Lung (tissue), 12 donors: ENCODE data around the gene NKX3-2. TPM values are rescaled to one million over a fixed set of nuclear protein-coding genes. Genes with fewer than 3 reads are reported as not detected.

Source experiments
- ATAC-seq: fragments of 200-7000 bp; cut with Tn5 transposase; one replicate; pipeline ENCODE4 v1.9.1; 2020; ENCODE audit warnings: moderate number of reproducible peaks; ENCODE audit not compliant: insufficient read depth, low FRiP score
- DNase-seq, 3 donors: peaks; one replicate each; pipeline ENCODE4 v3.0.0-alpha.2; 2013 to 2017
- H3K27ac ChIP-seq, 2 donors: one replicate each; pipeline ENCODE4 v1.5.1; 2013; ENCODE audit warnings: mild to moderate bottlenecking in 2 of 2, moderate library complexity in 2 of 2, control low read depth in 1 of 2, inconsistent platforms in 1 of 2, low read depth in 1 of 2, low read length in 1 of 2
- H3K27me3 ChIP-seq, 3 donors: one replicate each; pipeline ENCODE4 v1.5.1; 2013; ENCODE audit warnings: low read length in 2 of 3; ENCODE audit not compliant: control insufficient read depth in 3 of 3, insufficient read depth in 3 of 3
- H3K36me3 ChIP-seq, 4 donors: one replicate each; pipeline ENCODE4 v1.5.1; 2013; ENCODE audit warnings: low read length in 4 of 4, mild to moderate bottlenecking in 1 of 4, moderate library complexity in 1 of 4; ENCODE audit not compliant: control insufficient read depth in 4 of 4, insufficient read depth in 4 of 4
- H3K4me1 ChIP-seq, 5 donors: one replicate each; pipeline ENCODE4 v1.5.1; 2013; ENCODE audit warnings: low read length in 5 of 5, mild to moderate bottlenecking in 2 of 5, moderate library complexity in 1 of 5; ENCODE audit not compliant: control insufficient read depth in 5 of 5, insufficient read depth in 5 of 5
- H3K4me3 ChIP-seq: one replicate; pipeline ENCODE4 v1.5.1; 2013; ENCODE audit warnings: mild to moderate bottlenecking, control low read depth, moderate library complexity
- H3K9ac ChIP-seq, 2 donors: one replicate each; pipeline ENCODE4 v1.5.1; 2013; ENCODE audit warnings: low read length in 2 of 2, control low read depth in 1 of 2; ENCODE audit not compliant: insufficient read depth in 1 of 2
- H3K9me3 ChIP-seq, 4 donors: one replicate each; pipeline ENCODE4 v1.5.1; 2013; ENCODE audit warnings: low read length in 3 of 4, mild to moderate bottlenecking in 1 of 4, moderate library complexity in 1 of 4; ENCODE audit not compliant: control insufficient read depth in 4 of 4, insufficient read depth in 3 of 4
- WGBS, 2 donors: extraction: QIAGEN DNeasy Blood & Tissue Kit; methylation state at CpG; one replicate each; pipeline ENCODE4 v1.1.7; 2013; 5-methylcytosine and 5-hydroxymethylcytosine counted together
- polyA plus RNA-seq, 2 donors: library from polyadenylated mRNA; stranded (reverse); fragments of 200-250 nt; gene quantifications; one replicate each; pipeline ENCODE4 v1.2.1, GENCODE V29; 2013
- total RNA-seq, 2 donors: library from RNA; depleted of rRNA in 1 of 2; stranded (reverse); fragments of >200 nt in 1 of 2; gene quantifications; one replicate each; pipeline ENCODE4 v1.2.1, GENCODE V29; 2014 to 2021
- TF ChIP-seq, protein P1 (sequence below): IDR thresholded peaks from 2 replicates; pipeline ENCODE4 v1.5.1; 2012; ENCODE audit warnings: mild to moderate bottlenecking; ENCODE audit errors: control extremely low read depth, extremely low read depth
- donor health status: control.
- donor health status: control.
- donor health status: Bipolar disorder and iron deficiency.
- donor health status: healthy.
- donor health status: DM: yes; HTN: yes; CAD: no.

The NKX3-2 gene
- total and polyA plus RNA-seq, 4 donors, result not detected

DNA sequence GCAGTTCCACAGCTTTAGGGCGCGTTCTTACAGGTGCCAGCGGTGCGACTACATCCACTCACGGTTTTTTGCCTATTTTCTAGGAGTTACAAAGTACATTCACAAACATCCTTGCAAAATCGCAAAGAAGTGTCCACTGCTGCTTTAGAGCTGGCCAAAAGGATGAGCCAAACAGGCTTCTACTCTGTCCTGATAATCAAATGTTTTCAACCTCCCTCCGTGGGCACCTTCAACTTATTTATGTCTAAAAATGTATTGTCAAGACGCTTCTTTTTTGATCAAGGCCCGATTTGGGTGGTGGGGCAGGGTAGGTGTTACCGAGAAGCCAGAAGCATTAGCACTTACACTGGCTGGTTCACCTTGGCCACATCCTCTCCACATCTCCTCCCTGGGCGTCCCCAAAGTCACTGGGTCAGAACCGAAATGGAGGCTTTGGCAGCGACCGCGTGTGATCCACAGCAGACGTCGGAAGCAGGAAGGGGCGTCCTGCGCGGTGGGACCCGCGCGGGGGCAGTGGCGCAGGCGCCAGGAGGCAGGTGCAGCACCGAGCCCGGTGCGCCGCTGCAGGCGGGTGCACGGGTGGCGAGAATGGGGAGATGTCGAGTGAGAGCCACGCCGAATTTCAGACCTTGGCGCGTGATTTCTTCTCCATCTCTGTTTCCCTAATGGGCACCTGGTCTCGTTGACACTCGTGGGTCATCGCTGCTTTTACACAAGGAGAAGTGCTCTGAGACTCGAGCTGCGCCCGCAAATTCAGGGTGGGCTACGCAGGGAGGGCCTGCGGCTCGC is 16.9 kb downstream of the NKX3-2 start:
- no peak for ATAC-seq
- peaks cover 33 to 99% (median 94%) of the 10 kb centered on the region in 3 donors for H3K27me3 ChIP-seq

GRCh38 chr4:13526658-13527057 is 17.6 kb downstream of the NKX3-2 start:
- H3K9me3 ChIP-seq, result peaks cover 0 to 26% (median 7%) of the 10 kb centered on the region in 4 donors
- WGBS, 2 donors, result 33 to 41% methylated on average over 3 of the region's 3 CpGs
- peaks cover 31 to 99% (median 94%) of the 10 kb centered on the region in 3 donors for H3K27me3 ChIP-seq
- DNase-seq, result no peak
- no peaks in the 10 kb centered on the region for H3K36me3 ChIP-seq
- H3K4me3 ChIP-seq, result no peak overlapping the region
- no peak overlapping the region for H3K9ac ChIP-seq
- TF ChIP-seq, protein P1, sequence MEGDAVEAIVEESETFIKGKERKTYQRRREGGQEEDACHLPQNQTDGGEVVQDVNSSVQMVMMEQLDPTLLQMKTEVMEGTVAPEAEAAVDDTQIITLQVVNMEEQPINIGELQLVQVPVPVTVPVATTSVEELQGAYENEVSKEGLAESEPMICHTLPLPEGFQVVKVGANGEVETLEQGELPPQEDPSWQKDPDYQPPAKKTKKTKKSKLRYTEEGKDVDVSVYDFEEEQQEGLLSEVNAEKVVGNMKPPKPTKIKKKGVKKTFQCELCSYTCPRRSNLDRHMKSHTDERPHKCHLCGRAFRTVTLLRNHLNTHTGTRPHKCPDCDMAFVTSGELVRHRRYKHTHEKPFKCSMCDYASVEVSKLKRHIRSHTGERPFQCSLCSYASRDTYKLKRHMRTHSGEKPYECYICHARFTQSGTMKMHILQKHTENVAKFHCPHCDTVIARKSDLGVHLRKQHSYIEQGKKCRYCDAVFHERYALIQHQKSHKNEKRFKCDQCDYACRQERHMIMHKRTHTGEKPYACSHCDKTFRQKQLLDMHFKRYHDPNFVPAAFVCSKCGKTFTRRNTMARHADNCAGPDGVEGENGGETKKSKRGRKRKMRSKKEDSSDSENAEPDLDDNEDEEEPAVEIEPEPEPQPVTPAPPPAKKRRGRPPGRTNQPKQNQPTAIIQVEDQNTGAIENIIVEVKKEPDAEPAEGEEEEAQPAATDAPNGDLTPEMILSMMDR, result no peak
- ATAC-seq, result no peak
- peaks cover 0 to 20% (median 5%) of the 10 kb centered on the region in 5 donors for H3K4me1 ChIP-seq
- H3K27ac ChIP-seq, result no peak overlapping the region

More for the DNA sequence above, 16.9 kb downstream of the NKX3-2 start:
- H3K27ac ChIP-seq, result no peak overlapping the region
- no peak overlapping the region for H3K4me3 ChIP-seq
- peaks cover 0 to 20% (median 5%) of the 10 kb centered on the region in 5 donors for H3K4me1 ChIP-seq
- WGBS, 2 donors, result 3 to 4% methylated on average over 40 to 46 of the region's 46 CpGs
- DNase-seq, result no peak
- peaks cover 0 to 26% (median 7%) of the 10 kb centered on the region in 4 donors for H3K9me3 ChIP-seq
- H3K9ac ChIP-seq, result no peak overlapping the region
- H3K36me3 ChIP-seq, result no peaks in the 10 kb centered on the region
- TF ChIP-seq, protein P1, result no peak

DNA sequence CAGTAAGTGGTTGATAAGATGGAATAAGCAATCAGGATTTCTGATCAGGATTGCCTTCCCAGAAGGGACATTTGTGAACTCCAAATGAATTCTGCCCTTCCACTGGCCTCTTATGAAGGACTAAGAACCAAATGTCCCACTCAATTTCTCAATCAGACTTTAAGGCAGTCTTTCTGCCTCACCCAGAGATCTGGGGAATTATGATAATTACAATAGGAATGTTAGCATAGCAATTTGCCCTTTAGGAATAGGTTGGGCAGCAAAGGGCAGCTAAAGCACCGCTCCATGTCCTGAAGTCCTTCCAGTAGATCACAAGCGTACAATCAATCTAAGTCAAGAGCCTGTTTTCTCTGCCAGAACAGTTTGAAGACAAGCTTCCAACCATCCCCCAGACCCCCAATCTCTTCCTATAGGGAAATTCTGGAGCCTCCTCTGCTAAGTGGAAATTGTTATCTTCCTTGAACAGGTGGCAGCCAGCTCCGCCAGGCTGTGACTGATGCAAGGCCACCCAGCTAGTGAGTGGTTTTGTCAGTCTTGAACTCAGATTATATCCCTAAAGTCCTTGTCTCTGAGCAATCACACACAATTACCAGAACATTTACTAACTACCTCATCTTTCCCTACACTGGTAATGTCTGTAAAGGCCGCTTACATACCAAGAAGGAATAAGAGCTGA is 18.6 kb downstream of the NKX3-2 start:
- Histone ChIP-seq H3K27ac (no peak overlapping the region), H3K4me3 (no peak overlapping the region), H3K9ac (no peak overlapping the region), H3K9me3 (peaks cover 0 to 22% (median 7%) of the 10 kb centered on the region in 4 donors), H3K27me3 (peaks cover 22 to 99% (median 94%) of the 10 kb centered on the region in 3 donors), H3K4me1 (peaks cover 0 to 15% (median 0%) of the 10 kb centered on the region in 5 donors), H3K36me3 (no peaks in the 10 kb centered on the region)
- ATAC-seq (no peak), DNase-seq (no peak)
- TF ChIP-seq, protein P1, result no peak
- WGBS, 2 donors, result 36 to 44% methylated on average over 4 of the region's 4 CpGs
